Measurements from ENCODE around the gene MAP3K8.

Gene MAP3K8

GRCh38 chr10:30491916-30492515, 58.0 kb downstream of the MAP3K8 start:
- no peak for DNase-seq

GRCh38 chr10:30493609-30494530, 59.9 kb downstream of the MAP3K8 start:
- DNase-seq = no peak

GRCh38 chr10:30494558-30494957, 60.6 kb downstream of the MAP3K8 start:
- no peak for DNase-seq

- no peak for DNase-seq
Observed at GRCh38 chr10:30495687-30496086, 61.7 kb downstream of the MAP3K8 start.

GRCh38 chr10:30499816-30500215, 65.8 kb downstream of the MAP3K8 start:
- no peak for DNase-seq

GRCh38 chr10:30500534-30500933, 66.5 kb downstream of the MAP3K8 start:
- DNase-seq = no peak

- DNase-seq = no peak
Observed at GRCh38 chr10:30500963-30501504, 67.0 kb downstream of the MAP3K8 start.

GRCh38 chr10:30502266-30503060, 68.5 kb downstream of the MAP3K8 start:
- no peak for DNase-seq

- no peak for DNase-seq
Observed at GRCh38 chr10:30503700-30504266, 69.8 kb downstream of the MAP3K8 start.

- DNase-seq = no peak
Observed at GRCh38 chr10:30505543-30506298, 71.7 kb downstream of the MAP3K8 start.

- DNase-seq = no peak
Observed at GRCh38 chr10:30509508-30509907, 75.5 kb downstream of the MAP3K8 start.

- no peak for DNase-seq
Observed at GRCh38 chr10:30510184-30510931, 76.4 kb downstream of the MAP3K8 start.

- DNase-seq = no peak
Observed at GRCh38 chr10:30510932-30511700, 77.1 kb downstream of the MAP3K8 start.
